NCI-H345 treated with DMSO at 0.1 percent for 48 hours (cell line): ENCODE data around the gene LRRTM2.
"Not testable (repeated sequence)": the region's sequence is repeated elsewhere in the genome, so short reads cannot be mapped to it uniquely, and the experiment has no call there.

ENCODE experiments used
- DNase-seq: peaks from one replicate; lab custom pipeline; 2025; ENCODE audit not compliant: unreplicated experiment; lab: John Stamatoyannopoulos, UW

LRRTM2 gene

DNA sequence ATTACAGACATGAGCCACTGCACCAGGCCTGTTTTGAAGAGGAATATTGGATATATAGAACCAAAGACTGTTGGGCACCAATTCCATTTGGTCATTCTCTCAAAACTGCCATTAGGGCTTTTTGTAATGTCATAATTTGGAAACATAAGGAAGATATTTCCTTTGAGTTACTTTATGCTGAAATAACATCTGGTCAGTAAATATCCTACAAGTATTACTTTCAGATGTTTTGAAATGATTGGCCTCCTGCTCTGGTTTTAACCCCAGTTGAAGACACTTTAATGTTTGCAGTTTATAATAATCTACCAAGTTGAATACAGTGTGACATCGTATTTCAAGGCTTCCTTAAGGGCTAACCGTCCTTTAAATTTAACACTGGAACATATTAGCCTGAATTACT lies 33.6 kb downstream of the LRRTM2 start:
- no peak for DNase-seq

DNA sequence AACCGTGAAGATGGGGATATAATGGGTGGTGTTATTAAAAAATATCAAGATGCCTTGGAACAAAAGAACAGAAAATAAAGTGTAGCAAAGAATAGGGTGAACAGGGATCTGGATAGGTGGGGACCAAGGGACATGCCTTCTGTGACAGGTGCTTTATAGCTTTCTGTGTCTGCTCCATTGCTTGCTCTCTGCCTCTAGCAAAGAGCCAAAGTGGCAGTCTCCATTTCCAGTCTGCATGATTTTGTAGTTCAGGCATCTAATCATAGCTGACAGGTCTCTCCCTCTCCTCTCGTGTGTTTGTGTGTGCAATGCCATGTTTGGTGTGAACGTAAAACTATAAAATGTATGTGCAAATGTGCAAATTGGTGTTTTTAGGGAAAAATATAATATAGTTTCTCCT lies 35.0 kb downstream of the LRRTM2 start:
- no peak for DNase-seq

DNA sequence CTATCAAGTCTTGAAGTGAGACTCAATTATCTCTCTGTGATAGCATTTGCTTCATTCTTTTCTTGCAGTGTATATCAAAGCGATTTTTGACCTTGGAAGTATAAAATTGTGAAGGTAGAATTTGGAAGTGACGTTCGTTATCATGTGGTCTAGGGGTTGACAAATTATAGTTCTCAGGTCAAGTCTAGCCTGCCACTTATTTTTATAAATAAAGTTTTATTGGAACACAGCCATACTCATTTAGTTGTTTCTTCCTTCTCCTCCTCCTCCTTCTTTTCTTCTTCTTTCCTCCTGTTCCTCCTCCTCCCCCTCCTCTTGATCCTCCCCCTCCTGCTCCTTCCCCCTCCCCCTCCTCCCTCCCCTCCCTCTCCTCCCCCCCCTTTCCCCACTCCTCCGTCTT lies 38.0 kb downstream of the LRRTM2 start:
- DNase-seq, result no peak

DNA sequence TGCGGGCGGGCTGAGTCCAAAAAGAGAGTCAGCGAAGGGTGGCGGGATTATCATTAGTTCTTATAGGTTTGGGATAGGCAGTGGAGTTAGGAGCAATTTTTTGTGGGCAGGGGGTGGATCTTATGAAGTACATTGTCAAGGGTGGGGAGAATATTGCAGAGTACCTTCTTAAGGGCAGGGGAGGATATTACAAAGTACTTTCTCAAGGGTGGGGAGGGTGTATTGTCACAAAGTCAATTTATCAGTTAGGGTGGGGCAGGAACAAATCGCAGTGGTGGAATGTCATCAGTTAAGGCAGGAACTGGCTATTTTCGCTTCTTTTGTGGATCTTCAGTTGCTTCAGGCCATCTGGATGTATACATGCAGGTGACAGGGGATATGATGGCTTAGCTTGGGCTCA lies 40.3 kb downstream of the LRRTM2 start:
- not testable (repeated sequence) for DNase-seq

DNA sequence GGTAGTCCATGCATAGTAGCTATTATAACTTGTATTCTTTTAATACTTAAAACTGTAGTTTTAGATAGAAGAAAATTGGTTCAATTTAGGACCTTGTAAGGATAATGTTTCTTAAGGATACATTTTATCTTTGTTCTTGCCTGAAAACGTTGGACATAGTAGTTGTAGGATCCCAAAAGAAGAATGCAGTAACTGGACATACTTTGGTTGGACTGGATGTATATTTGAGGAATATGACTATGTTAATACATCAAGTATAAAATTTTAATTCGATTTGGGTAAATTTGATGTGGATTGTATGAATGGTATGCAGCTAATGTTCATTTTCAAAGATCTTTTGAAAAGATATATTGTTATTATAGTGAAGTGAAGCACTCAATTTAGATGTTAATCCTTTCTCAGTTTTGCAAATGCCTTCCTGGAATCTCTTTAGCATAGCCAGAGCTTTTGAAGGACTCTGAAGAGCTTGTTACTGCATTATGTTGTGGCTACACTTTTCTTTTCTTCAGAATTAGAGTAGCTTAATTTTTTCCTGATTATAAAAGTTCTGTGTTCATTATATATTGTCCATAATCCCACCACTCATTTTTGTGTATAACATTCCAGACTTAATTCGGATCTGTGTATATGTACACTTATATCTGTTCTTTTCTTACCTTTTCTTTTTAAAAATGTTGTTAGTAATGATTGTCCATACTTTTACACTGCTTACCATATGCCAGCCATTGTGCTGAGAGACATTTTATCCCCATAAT lies 41.2 kb downstream of the LRRTM2 start:
- no peak for DNase-seq

DNA sequence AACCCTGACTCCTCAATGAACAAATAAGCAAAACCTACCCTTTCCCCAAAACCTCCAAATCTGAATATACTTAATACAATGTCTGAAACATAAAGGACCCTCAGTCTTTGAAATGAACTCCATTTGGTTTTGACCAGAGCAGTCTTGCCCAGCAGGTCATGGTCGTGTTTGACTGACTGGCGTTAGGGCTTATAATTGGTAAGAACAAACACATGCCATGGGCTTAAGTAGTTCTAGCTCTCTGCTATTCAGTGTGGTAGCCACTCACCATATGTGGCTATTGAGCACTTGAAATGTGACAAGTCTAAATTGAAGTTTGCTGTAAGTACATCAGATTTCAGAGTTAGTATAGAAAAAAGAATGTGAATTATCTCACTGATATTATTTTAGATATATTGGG lies 42.1 kb downstream of the LRRTM2 start:
- no peak for DNase-seq

DNA sequence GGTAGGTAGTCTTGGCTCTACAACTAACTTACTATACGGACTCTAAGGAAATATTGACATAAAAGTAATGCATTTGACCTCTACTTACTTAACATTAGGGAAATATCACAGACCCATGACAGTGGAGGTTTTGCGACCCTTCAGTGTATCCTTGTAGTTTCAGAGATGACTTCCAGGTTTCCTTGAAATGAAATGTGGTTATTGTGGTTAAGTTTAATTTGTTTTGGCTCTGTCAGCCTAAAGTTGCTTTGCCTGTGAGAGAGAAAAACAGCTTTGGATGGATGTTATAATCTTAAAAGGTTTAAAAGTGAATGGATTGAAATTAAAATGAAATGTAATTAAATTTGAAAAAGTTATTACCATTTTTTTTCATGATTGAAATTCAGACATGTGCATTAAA lies 42.9 kb downstream of the LRRTM2 start:
- DNase-seq, result no peak

DNA sequence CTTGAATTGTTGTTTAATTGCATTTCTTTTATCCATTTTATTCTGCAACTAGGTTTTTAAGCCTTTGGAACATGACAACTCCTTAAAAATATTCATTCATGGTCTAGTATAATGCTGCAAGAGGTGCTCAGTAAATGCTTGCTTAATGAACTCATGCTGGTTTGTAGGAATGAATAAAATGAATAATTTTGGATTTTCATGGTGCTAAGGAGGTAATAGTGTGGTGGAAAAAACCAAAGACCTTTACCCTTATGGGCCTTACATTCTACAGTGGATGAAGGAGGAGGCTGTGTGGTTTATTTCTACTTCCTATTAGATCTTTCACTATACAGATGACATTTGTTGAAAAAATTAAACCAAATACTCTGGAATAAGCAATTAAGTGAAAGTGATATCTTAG lies 43.4 kb downstream of the LRRTM2 start:
- DNase-seq, result no peak

DNA sequence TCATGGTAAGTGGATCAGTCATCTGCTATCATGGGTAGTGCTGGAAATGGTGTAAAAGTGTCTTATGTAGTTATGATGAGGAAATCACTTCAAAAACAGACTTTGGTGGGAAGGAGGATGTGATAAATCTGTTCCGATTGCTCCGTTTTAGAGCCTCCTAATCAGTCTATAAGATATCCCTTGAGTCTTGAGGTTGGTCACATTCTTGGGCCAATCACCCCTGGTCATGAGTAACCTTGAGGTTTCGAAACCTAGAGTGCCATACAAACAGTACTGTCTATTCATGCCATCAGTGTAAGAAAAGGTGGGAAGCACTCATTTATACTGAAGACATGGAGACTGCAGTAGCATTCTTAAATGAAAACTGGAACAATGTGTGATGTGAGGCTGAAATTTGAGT lies 45.8 kb downstream of the LRRTM2 start:
- DNase-seq, result no peak

DNA sequence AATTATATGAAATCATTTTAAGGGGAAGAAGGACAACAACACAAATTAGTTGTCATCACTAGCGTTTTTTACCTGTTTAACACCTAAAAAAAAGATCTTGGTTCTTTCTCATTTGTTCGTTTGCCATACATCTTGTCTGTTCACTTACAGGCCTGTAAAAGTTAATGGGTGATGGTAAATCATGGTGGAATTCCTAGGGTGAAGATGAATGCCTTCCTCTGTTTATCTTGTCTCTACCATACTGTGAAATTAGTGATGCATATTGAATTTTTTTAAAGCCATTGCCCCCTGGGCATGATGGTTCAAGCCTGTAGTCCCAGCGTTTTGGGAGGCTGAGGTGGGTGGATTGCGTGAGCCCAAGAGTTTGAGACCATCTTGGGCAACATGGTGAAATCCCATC lies 46.6 kb downstream of the LRRTM2 start:
- DNase-seq, result no peak

DNA sequence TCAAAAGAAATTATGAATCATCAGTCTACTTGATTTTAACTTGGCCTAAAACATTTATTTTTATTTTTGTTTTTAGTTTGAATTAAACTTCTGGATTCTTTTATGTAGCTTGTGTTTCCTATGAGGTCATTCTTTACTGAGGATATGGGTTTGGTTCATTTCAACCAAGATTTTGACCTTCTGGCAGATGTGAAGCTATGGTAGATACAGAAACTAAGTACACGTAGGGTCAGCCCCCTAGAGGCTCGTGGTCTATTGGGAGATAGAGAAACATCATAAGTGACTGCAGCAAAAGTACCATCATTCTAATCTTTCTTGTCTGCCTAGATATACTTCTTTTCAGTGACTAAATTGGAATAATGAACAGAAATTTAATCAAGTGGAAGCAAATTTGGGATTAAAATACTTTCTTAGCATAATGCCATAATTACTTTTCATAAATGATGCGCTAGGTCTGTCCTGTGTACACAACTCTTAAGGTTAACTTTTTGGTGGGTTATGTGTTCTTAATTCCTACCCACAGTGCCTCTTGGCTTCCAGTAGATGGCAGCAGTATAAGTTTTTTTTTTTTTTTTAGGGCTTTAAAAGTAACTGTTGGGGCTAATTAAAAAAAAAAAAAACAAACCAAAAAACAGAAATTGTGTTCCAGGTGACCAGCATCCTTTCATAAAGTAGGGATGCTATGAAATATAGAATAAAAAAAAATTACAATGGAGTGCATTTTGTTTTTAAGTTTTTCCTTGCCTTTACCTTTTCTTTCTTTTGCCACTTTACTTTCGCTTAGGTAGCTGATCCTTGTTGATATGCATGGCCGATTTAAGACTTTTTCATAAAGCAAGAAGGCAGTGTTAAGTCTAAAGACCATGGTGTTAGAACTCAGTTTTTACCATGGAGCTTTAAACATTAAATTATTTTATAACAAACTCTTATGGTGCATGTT lies 49.9 kb downstream of the LRRTM2 start:
- no peak for DNase-seq

DNA sequence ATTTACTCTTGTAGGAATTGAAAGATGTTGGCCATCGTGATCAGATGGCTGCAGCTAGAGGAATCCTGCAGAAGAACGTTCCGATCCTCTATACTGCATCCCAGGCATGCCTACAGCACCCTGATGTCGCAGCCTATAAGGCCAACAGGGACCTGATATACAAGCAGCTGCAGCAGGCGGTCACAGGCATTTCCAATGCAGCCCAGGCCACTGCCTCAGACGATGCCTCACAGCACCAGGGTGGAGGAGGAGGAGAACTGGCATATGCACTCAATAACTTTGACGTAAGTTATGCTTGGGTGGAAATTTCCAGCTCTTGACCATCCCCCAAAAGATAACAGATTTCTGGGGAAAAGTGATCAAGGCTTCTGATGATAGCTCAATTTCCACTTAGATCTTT lies 50.6 kb downstream of the LRRTM2 start:
- DNase-seq, result no peak

DNA sequence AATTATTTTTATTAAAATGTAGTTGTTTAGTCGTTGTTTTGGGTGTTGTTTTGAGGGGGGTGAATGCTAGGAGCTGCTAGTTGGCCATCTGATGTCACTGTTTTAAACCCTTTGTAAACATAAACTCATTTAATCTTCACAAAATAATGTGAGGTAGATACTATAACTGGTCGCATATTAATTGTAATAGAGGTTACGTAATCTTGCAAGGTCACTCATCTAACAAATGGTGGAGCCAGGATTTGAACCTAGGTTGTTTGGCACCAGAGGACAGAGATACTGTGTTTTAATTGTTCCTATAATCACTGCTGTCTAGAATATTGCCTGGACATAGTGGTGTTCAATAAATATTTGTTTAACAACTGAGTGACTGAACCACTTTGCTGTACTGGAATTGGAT lies 54.4 kb downstream of the LRRTM2 start:
- no peak for DNase-seq

DNA sequence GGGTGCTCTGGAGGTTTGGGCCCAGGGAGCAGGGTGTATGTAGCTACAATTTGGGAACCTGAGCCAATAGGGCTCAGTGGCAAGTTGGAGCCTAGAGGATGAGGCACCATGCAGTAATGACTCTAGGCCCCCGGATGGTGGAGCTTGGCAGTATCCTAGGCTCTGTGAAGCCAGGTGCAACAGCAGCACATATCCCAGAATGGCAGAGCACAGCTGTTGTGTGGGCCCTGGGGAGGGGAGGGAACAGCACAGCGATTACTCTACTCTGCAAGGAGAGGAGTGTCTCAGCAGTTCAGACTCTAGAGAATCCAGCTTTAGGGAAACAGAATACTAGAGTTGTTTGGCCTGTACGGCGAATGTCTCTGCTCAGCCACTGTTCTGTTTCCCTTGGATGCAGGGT lies 56.1 kb downstream of the LRRTM2 start:
- DNase-seq, result no peak
